Caco-2 (cell line): ENCODE measurements around the gene TLE1. TPM values are rescaled to one million over a fixed set of nuclear protein-coding genes. Genes with fewer than 3 reads are reported as not detected.

Source experiments
- BruUV-seq: library from RNA; stranded (reverse); fragments of 400-500 nt; replicated peaks from 2 replicates; lab custom pipeline; 2021; lab: Mats Ljungman, UMichigan
- CTCF ChIA-PET: fragments of 300-600 bp; sonication (Branson Sonifier 250); formaldehyde crosslinking; loops from one replicate; lab custom pipeline; 2022; ENCODE audit warnings: antibody characterized with exemption; lab: Charles Lee
- POLR2A ChIA-PET: fragments of 300-600 bp; sonication (Branson Sonifier 250); formaldehyde crosslinking; loops from one replicate; lab custom pipeline; 2022; ENCODE audit warnings: antibody characterized with exemption; lab: Charles Lee
- DNase-seq, 2 experiments: peaks; one replicate each; pipeline versions ENCODE4 v3.0.0 to v3.0.0-alpha.2; 2020 to 2022
- H3K27me3 ChIP-seq: replicated peaks from 2 replicates; pipeline ENCODE4 v1.6.0; 2011; ENCODE audit warnings: low read length; ENCODE audit not compliant: control insufficient read depth, insufficient read depth
- H3K36me3 ChIP-seq: 2 replicates; pipeline ENCODE4 v1.5.1; 2011; ENCODE audit warnings: low read length; ENCODE audit not compliant: control insufficient read depth, insufficient read depth
- H3K4me1 ChIP-seq: fragments of 250-450 bp; sonication (Bioruptor Pico); 2 replicates; pipeline ENCODE4 v1.5.1; 2020; ENCODE audit warnings: mild to moderate bottlenecking
- H3K4me3 ChIP-seq: 2 replicates; pipeline ENCODE4 v1.5.1; 2011; ENCODE audit warnings: low read depth, mild to moderate bottlenecking, control low read depth, low read length
- H3K9me3 ChIP-seq: fragments of 250-450 bp; sonication (Bioruptor Pico); 2 replicates; pipeline ENCODE4 v1.5.1; 2020; ENCODE audit warnings: mild to moderate bottlenecking, moderate library complexity
- H3K27ac Mint-ChIP-seq: one replicate; pipeline ENCODE4 v1.8.0; 2022; ENCODE audit warnings: mixed read lengths; ENCODE audit not compliant: unreplicated experiment
- H3K27me3 Mint-ChIP-seq: one replicate; pipeline ENCODE4 v1.8.0; 2022; ENCODE audit warnings: mixed read lengths; ENCODE audit not compliant: insufficient read depth, unreplicated experiment
- H3K36me3 Mint-ChIP-seq: one replicate; pipeline ENCODE4 v1.8.0; 2022; ENCODE audit warnings: mild to moderate bottlenecking, mixed read lengths; ENCODE audit not compliant: insufficient read depth, unreplicated experiment
- H3K4me1 Mint-ChIP-seq: one replicate; pipeline ENCODE4 v1.8.0; 2022; ENCODE audit warnings: low read depth, mixed read lengths; ENCODE audit not compliant: unreplicated experiment
- H3K4me3 Mint-ChIP-seq: one replicate; pipeline ENCODE4 v1.8.0; 2022; ENCODE audit warnings: mild to moderate bottlenecking, moderate library complexity, mixed read lengths; ENCODE audit not compliant: unreplicated experiment
- H3K9me3 Mint-ChIP-seq: one replicate; pipeline ENCODE4 v1.8.0; 2022; ENCODE audit warnings: mixed read lengths; ENCODE audit not compliant: unreplicated experiment
- intact Hi-C: fragments of 100-400 bp; cut with micrococcal nuclease; formaldehyde crosslinking; loops from one replicate; pipeline ENCODE4 v1.10.0; 2022; ENCODE audit not compliant: unreplicated experiment
- total RNA-seq: library from RNA; stranded (reverse); gene quantifications from 2 replicates; pipeline ENCODE4 v1.2.3, GENCODE V29; 2022
- TF ChIP-seq, protein P1 (sequence below), 2 experiments: fragments of 200-600 bp in 1 of 2; IDR thresholded peaks; 1 replicate in 1 of 2; 2 replicates in 1 of 2; pipeline versions ENCODE4 v1.5.1 to v1.8.0; 2011 to 2022; ENCODE audit warnings: antibody characterized with exemption in 1 of 2, control low read depth in 1 of 2, inconsistent platforms in 1 of 2, low read depth in 1 of 2, low read length in 1 of 2, mild to moderate bottlenecking in 1 of 2, moderate library complexity in 1 of 2; ENCODE audit not compliant: insufficient read depth in 1 of 2, severe bottlenecking in 1 of 2, unreplicated experiment in 1 of 2

TLE1 gene
- total RNA-seq, 1 experiment from 2014 or later = 18.3 TPM

DNA sequence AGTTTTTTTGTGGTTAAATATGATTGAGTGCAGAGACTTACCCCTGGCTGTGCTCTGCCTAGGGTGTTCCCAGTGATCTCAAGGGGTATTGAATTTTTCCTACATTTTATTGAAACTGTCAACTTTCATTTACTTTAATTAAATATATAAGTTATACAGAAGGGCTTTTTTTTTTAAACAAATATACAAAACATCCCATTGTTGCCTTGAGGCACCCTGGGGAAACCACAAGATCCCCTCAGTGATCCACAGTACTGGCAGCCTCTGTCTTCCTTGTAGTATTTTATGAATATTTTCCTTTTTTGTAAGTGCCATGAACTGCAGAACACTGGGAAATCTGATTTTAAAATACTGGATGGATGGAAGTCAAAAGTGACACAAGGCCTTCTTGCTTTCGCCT lies 123.7 kb downstream of the TLE1 start:
- no TSS peak for BruUV-seq
- POLR2A ChIA-PET = no interaction called here
- Mint-ChIP-seq H3K4me1 (no peaks in the 10 kb centered on the region), H3K36me3 (no peaks in the 10 kb centered on the region), H3K27me3 (no peaks in the 10 kb centered on the region), H3K4me3 (no peak overlapping the region), H3K27ac (no peak overlapping the region), H3K9me3 (no peaks in the 10 kb centered on the region)
- CTCF ChIA-PET = no interaction called here
- TF ChIP-seq, protein P1, sequence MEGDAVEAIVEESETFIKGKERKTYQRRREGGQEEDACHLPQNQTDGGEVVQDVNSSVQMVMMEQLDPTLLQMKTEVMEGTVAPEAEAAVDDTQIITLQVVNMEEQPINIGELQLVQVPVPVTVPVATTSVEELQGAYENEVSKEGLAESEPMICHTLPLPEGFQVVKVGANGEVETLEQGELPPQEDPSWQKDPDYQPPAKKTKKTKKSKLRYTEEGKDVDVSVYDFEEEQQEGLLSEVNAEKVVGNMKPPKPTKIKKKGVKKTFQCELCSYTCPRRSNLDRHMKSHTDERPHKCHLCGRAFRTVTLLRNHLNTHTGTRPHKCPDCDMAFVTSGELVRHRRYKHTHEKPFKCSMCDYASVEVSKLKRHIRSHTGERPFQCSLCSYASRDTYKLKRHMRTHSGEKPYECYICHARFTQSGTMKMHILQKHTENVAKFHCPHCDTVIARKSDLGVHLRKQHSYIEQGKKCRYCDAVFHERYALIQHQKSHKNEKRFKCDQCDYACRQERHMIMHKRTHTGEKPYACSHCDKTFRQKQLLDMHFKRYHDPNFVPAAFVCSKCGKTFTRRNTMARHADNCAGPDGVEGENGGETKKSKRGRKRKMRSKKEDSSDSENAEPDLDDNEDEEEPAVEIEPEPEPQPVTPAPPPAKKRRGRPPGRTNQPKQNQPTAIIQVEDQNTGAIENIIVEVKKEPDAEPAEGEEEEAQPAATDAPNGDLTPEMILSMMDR (IDR thresholded peaks at IDR 0.05; ENCODE audit: insufficient read depth in 1 of 2, low read depth in 1 of 2, low read length in 1 of 2, severe bottlenecking in 1 of 2, unreplicated experiment in 1 of 2) = no peak
- intact Hi-C loops = no loop called here
- H3K4me3 ChIP-seq = no peak overlapping the region
- no peaks in the 10 kb centered on the region for H3K9me3 ChIP-seq
- no peaks in the 10 kb centered on the region for H3K36me3 ChIP-seq
- H3K4me1 ChIP-seq = no peaks in the 10 kb centered on the region
- no peak for DNase-seq
- H3K27me3 ChIP-seq = no peaks in the 10 kb centered on the region

DNA sequence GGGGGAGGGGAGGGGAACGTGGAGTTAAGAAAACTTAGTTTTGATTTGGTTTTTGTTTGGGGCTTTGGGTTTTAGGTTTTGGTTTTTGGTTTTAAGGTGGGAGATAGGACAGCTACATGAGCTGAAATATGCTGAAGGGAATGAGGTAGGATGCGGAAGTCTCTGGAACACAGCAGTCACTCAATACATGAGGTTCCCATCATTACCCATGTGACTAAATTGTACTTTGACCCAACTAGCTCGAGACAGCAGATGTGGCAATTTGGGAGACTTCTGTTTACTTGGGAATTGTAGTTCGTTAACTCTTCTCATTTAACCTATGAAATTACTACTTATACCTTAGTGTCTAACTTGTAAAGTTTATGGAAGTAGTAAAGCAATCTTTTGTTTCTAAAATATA lies 124.2 kb downstream of the TLE1 start:
- H3K4me1 Mint-ChIP-seq = no peaks in the 10 kb centered on the region
- intact Hi-C loops = no loop called here
- H3K4me3 ChIP-seq = no peak overlapping the region
- H3K36me3 ChIP-seq = no peaks in the 10 kb centered on the region
- no peak overlapping the region for H3K4me3 Mint-ChIP-seq
- no peaks in the 10 kb centered on the region for H3K4me1 ChIP-seq
- BruUV-seq = no TSS peak
- no peaks in the 10 kb centered on the region for H3K9me3 ChIP-seq
- H3K27me3 ChIP-seq = no peaks in the 10 kb centered on the region
- TF ChIP-seq, protein P1 (IDR thresholded peaks at IDR 0.05; ENCODE audit: insufficient read depth in 1 of 2, low read depth in 1 of 2, low read length in 1 of 2, severe bottlenecking in 1 of 2, unreplicated experiment in 1 of 2) = no peak
- ChIA-PET CTCF (no interaction called here), POLR2A (interaction anchor here (0.6 kb wide), 1 partner anchor 17 kb away, joined by 5 read pairs; no protein-coding TSS in a partner anchor)
- H3K36me3 Mint-ChIP-seq = no peaks in the 10 kb centered on the region
- H3K27me3 Mint-ChIP-seq = no peaks in the 10 kb centered on the region
- no peaks in the 10 kb centered on the region for H3K9me3 Mint-ChIP-seq
- no peak overlapping the region for H3K27ac Mint-ChIP-seq
- no peak for DNase-seq

DNA sequence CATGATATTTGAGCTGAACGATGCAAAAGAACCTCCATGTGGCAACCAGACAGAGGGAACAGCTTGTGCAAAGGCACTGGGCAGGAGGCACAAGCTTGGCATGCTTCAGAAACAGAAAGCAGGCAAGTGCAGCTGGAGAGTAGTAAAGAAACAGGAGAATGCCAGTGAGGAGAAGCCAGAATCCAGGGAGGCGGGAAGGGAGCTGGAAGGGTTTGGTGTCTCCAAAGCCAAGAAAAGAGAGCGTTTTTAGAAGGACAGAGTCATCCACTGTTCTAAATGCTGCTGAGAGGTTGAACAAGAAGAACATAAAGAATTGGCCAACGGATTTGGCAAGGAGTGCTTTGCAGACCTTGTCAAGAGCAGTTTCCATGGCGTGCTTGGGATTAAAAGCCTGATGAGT lies 124.7 kb downstream of the TLE1 start:
- H3K27me3 Mint-ChIP-seq = no peaks in the 10 kb centered on the region
- ChIA-PET CTCF (no interaction called here), POLR2A (interaction anchor here (0.6 kb wide), 1 partner anchor 18 kb away, joined by 5 read pairs; no protein-coding TSS in a partner anchor)
- DNase-seq = no peak
- H3K4me3 ChIP-seq = no peak overlapping the region
- no peaks in the 10 kb centered on the region for H3K36me3 ChIP-seq
- no TSS peak for BruUV-seq
- no peaks in the 10 kb centered on the region for H3K36me3 Mint-ChIP-seq
- H3K9me3 ChIP-seq = no peaks in the 10 kb centered on the region
- no peaks in the 10 kb centered on the region for H3K9me3 Mint-ChIP-seq
- H3K4me1 Mint-ChIP-seq = no peaks in the 10 kb centered on the region
- no peak overlapping the region for H3K4me3 Mint-ChIP-seq
- TF ChIP-seq, protein P1 (IDR thresholded peaks at IDR 0.05; ENCODE audit: insufficient read depth in 1 of 2, low read depth in 1 of 2, low read length in 1 of 2, severe bottlenecking in 1 of 2, unreplicated experiment in 1 of 2) = no peak
- H3K4me1 ChIP-seq = no peaks in the 10 kb centered on the region
- H3K27me3 ChIP-seq = no peaks in the 10 kb centered on the region
- H3K27ac Mint-ChIP-seq = no peak overlapping the region
- intact Hi-C loops = no loop called here
